Right lung (tissue), 5 donors: ENCODE data around the gene ALCAM. TPM values are rescaled to one million over a fixed set of nuclear protein-coding genes. Genes with fewer than 3 reads are reported as not detected.
"Not testable (repeated sequence)": the region's sequence is repeated elsewhere in the genome, so short reads cannot be mapped to it uniquely, and the experiment has no call there.

Experiments
- DNase-seq, 2 donors: peaks; one replicate each; pipeline ENCODE4 v3.0.0-alpha.2; 2013
- polyA plus RNA-seq, 5 donors: library from polyadenylated mRNA; unstranded; fragments of 120-200 nt; gene quantifications; one replicate each; pipeline versions ENCODE4 v1.2.1 to v1.2.3, GENCODE V29; 2013; ENCODE audit warnings: inconsistent platforms in 1 of 5, low replicate concordance in 1 of 5; ENCODE audit not compliant: insufficient read length in 5 of 5, insufficient read depth in 1 of 5

ALCAM gene
- polyA plus RNA-seq, 5 donors: 88.0 to 145 (median 134) TPM

- DNase-seq: no peak
Measured at GRCh38 chr3:105385819-105386508, 19.3 kb downstream of the ALCAM start.

GRCh38 chr3:105387122-105387751, 20.5 kb downstream of the ALCAM start:
- peak in 1 of 2 donors; percentile 14 for DNase-seq

GRCh38 chr3:105388176-105388575, 21.5 kb downstream of the ALCAM start:
- no peak for DNase-seq

GRCh38 chr3:105389759-105390158, 23.1 kb downstream of the ALCAM start:
- DNase-seq: not testable (repeated sequence)

GRCh38 chr3:105392598-105392997, 25.9 kb downstream of the ALCAM start:
- not testable (repeated sequence) for DNase-seq

- DNase-seq: no peak
Measured at GRCh38 chr3:105394177-105394576, 27.5 kb downstream of the ALCAM start.

- DNase-seq: no peak
Measured at GRCh38 chr3:105397974-105398373, 31.3 kb downstream of the ALCAM start.

- no peak for DNase-seq
Measured at GRCh38 chr3:105398437-105398836, 31.7 kb downstream of the ALCAM start.

- DNase-seq: no peak
Measured at GRCh38 chr3:105399062-105399461, 32.4 kb downstream of the ALCAM start.

GRCh38 chr3:105399611-105400010, 32.9 kb downstream of the ALCAM start:
- DNase-seq: no peak

GRCh38 chr3:105401254-105401653, 34.5 kb downstream of the ALCAM start:
- DNase-seq: no peak

- DNase-seq: no peak
Measured at GRCh38 chr3:105401691-105402149, 35.0 kb downstream of the ALCAM start.

GRCh38 chr3:105402287-105402801, 35.6 kb downstream of the ALCAM start:
- DNase-seq: no peak

GRCh38 chr3:105403034-105403433, 36.3 kb downstream of the ALCAM start:
- DNase-seq: not testable (repeated sequence)

- DNase-seq: no peak
Measured at GRCh38 chr3:105406268-105406667, 39.6 kb downstream of the ALCAM start.

- DNase-seq: no peak
Measured at GRCh38 chr3:105409364-105409763, 42.7 kb downstream of the ALCAM start.

GRCh38 chr3:105413343-105413887, 46.7 kb downstream of the ALCAM start:
- no peak for DNase-seq

GRCh38 chr3:105414841-105415240, 48.1 kb downstream of the ALCAM start:
- no peak for DNase-seq

GRCh38 chr3:105415951-105416350, 49.2 kb downstream of the ALCAM start:
- no peak for DNase-seq

- DNase-seq: no peak
Measured at GRCh38 chr3:105417525-105418289, 51.0 kb downstream of the ALCAM start.

- no peak for DNase-seq
Measured at GRCh38 chr3:105422645-105423044, 55.9 kb downstream of the ALCAM start.

- no peak for DNase-seq
Measured at GRCh38 chr3:105423397-105423796, 56.7 kb downstream of the ALCAM start.
